OCI-LY3 (cell line): Measurements from ENCODE around the gene ZFAND3.

Experiments
- EZH2phosphoT487 ChIP-seq: fragments of 200-600 bp; shearing (Covaris generic); IDR thresholded peaks from 2 replicates; pipeline ENCODE4 v1.6.1; 2018; ENCODE audit warnings: antibody characterized with exemption, mixed run types, low read depth
- TF ChIP-seq, protein P1 (sequence below): fragments of 200-600, 300-600 bp; sonication (generic); IDR thresholded peaks from 2 replicates; pipeline ENCODE4 v1.5.1; 2014; ENCODE audit warnings: antibody characterized with exemption, low read length, low read depth

DNA sequence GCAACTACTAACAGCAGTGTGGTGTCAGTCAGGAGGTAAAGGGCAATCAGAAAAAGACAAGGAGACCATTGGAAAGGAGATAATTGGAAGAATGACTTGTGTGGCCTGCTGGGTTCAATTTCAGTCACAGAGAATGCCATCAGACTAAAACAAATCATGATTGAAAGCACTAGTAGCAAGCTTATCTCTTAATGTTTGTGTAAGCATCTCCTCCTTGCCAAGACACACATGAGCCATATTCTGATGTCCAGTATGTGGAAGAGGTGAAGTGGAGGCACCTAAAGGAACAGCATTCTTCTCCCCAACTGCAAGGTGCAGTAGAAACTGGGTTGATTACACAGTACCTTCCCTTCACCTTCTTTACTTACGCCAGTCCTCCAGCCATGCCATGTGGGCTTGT is 287.5 kb downstream of the ZFAND3 start:
- TF ChIP-seq, protein P1, sequence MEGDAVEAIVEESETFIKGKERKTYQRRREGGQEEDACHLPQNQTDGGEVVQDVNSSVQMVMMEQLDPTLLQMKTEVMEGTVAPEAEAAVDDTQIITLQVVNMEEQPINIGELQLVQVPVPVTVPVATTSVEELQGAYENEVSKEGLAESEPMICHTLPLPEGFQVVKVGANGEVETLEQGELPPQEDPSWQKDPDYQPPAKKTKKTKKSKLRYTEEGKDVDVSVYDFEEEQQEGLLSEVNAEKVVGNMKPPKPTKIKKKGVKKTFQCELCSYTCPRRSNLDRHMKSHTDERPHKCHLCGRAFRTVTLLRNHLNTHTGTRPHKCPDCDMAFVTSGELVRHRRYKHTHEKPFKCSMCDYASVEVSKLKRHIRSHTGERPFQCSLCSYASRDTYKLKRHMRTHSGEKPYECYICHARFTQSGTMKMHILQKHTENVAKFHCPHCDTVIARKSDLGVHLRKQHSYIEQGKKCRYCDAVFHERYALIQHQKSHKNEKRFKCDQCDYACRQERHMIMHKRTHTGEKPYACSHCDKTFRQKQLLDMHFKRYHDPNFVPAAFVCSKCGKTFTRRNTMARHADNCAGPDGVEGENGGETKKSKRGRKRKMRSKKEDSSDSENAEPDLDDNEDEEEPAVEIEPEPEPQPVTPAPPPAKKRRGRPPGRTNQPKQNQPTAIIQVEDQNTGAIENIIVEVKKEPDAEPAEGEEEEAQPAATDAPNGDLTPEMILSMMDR = no peak
- TF ChIP-seq EZH2phosphoT487 = no peak
